ENCODE data around the gene R3HDM2.

R3HDM2 gene

DNA sequence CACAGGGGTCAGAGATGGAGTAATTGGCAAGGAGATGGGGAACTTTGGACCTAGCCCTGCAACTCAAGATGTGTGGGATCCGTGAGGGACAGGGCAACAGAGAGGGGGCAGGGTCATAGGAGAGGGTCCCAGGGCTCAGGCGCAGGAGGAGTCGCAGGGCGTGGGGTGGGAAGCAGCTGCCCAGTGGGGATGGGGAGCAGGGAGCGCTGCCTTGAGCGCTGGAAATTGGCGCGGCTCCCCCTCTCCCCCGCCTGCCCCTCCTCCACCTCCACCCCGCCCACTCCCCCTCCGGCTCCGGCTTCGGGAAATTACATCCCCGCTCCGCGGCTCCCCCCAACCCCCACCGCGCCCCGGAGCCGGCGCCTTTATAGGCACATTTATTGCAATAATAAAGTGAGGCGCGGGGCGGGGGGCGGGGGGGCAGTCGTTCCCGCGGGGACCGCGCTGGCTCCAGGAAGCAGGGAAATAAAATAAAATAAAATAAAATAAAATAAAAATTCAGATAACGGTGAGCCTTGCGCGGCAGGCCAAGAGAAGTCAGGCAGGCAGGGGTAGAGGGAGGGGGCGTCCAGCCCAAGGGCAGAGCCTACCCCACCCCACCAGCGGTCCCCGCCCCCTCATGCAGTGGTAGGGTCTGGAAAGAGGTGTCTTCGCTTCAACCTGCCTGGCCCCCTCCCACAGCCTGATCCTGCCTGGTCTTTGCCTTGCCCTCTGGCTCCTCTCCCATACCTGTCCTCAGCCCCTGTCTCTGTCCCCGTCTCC is 210.7 kb downstream of the R3HDM2 start:
- ATAC-seq (ENCODE audit: insufficient read depth, low read depth) = no peak
- no peaks in the 10 kb centered on the region for H3K4me1 ChIP-seq (ENCODE audit: insufficient read depth, low read length)
- H3K79me2 ChIP-seq (ENCODE audit: insufficient read depth, low read length) = no peaks in the 10 kb centered on the region
- no peak overlapping the region for H3K9ac ChIP-seq (ENCODE audit: low read depth, low read length)
- H4K20me1 ChIP-seq (ENCODE audit: insufficient read depth, low read length) = peaks cover 13% of the 10 kb centered on the region; the same call in 1 of the 2 replicates
- no peak overlapping the region for H3K27ac ChIP-seq (ENCODE audit: low read length)
- no peak overlapping the region for H3K4me2 ChIP-seq (ENCODE audit: insufficient read depth, low read length)
- H3K27me3 ChIP-seq (ENCODE audit: insufficient read depth, low read length, poor library complexity) = peaks cover 43% of the 10 kb centered on the region
- H3K36me3 ChIP-seq (ENCODE audit: insufficient read depth, low read length) = no peaks in the 10 kb centered on the region
- TF ChIP-seq, protein P1, sequence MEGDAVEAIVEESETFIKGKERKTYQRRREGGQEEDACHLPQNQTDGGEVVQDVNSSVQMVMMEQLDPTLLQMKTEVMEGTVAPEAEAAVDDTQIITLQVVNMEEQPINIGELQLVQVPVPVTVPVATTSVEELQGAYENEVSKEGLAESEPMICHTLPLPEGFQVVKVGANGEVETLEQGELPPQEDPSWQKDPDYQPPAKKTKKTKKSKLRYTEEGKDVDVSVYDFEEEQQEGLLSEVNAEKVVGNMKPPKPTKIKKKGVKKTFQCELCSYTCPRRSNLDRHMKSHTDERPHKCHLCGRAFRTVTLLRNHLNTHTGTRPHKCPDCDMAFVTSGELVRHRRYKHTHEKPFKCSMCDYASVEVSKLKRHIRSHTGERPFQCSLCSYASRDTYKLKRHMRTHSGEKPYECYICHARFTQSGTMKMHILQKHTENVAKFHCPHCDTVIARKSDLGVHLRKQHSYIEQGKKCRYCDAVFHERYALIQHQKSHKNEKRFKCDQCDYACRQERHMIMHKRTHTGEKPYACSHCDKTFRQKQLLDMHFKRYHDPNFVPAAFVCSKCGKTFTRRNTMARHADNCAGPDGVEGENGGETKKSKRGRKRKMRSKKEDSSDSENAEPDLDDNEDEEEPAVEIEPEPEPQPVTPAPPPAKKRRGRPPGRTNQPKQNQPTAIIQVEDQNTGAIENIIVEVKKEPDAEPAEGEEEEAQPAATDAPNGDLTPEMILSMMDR (IDR thresholded peaks at IDR 0.05; ENCODE audit: borderline replicate concordance, extremely low read depth, low read length, poor library complexity, severe bottlenecking) = no peak
- no peak for TF ChIP-seq EZH2 (IDR thresholded peaks at IDR 0.05; ENCODE audit: borderline replicate concordance, low read depth, low read length, severe bottlenecking)
- no peak overlapping the region for H2AFZ ChIP-seq (ENCODE audit: low read depth, low read length)
- no peaks in the 10 kb centered on the region for H3K9me3 ChIP-seq (ENCODE audit: insufficient read depth, low read length, severe bottlenecking)
- DNase-seq = no peak
- H3K4me3 ChIP-seq (ENCODE audit: low read depth in 1 of 2, low read length in 2 of 2) = no peak overlapping the region

- H3K9me3 ChIP-seq (ENCODE audit: insufficient read depth, low read length, severe bottlenecking) = no peaks in the 10 kb centered on the region
- H3K9ac ChIP-seq (ENCODE audit: low read depth, low read length) = no peak overlapping the region
- DNase-seq (no peak), ATAC-seq (ENCODE audit: insufficient read depth, low read depth) (no peak)
- H3K4me1 ChIP-seq (ENCODE audit: insufficient read depth, low read length) = no peaks in the 10 kb centered on the region; the same call in 1 of the 2 replicates
- TF ChIP-seq EZH2 (IDR thresholded peaks at IDR 0.05; ENCODE audit: borderline replicate concordance, low read depth, low read length, severe bottlenecking) = no peak
- TF ChIP-seq, protein P1 (IDR thresholded peaks at IDR 0.05; ENCODE audit: borderline replicate concordance, extremely low read depth, low read length, poor library complexity, severe bottlenecking) = no peak
- H3K4me2 ChIP-seq (ENCODE audit: insufficient read depth, low read length) = no peak overlapping the region
- H3K27me3 ChIP-seq (ENCODE audit: insufficient read depth, low read length, poor library complexity) = peaks cover 49% of the 10 kb centered on the region
- no peaks in the 10 kb centered on the region for H3K36me3 ChIP-seq (ENCODE audit: insufficient read depth, low read length)
- no peak overlapping the region for H3K27ac ChIP-seq (ENCODE audit: low read length)
- H4K20me1 ChIP-seq (ENCODE audit: insufficient read depth, low read length) = peaks cover 11% of the 10 kb centered on the region; the same call in 1 of the 2 replicates
- H3K4me3 ChIP-seq (ENCODE audit: low read depth in 1 of 2, low read length in 2 of 2) = no peak overlapping the region
- H3K79me2 ChIP-seq (ENCODE audit: insufficient read depth, low read length) = no peaks in the 10 kb centered on the region
- no peak overlapping the region for H2AFZ ChIP-seq (ENCODE audit: low read depth, low read length)
Measured at GRCh38 chr12:57219205-57219992, 211.4 kb downstream of the R3HDM2 start.

- H3K9me3 ChIP-seq (ENCODE audit: insufficient read depth, low read length, severe bottlenecking) = no peaks in the 10 kb centered on the region
- H3K4me2 ChIP-seq (ENCODE audit: insufficient read depth, low read length) = no peak overlapping the region
Measured at GRCh38 chr12:57218030-57218853, 212.6 kb downstream of the R3HDM2 start.

More at GRCh38 chr12:57218030-57218853, 212.6 kb downstream of the R3HDM2 start:
- ATAC-seq (ENCODE audit: insufficient read depth, low read depth) (no peak), DNase-seq (no peak)
- H3K36me3 ChIP-seq (ENCODE audit: insufficient read depth, low read length) = no peaks in the 10 kb centered on the region
- peaks cover 50% of the 10 kb centered on the region for H3K27me3 ChIP-seq (ENCODE audit: insufficient read depth, low read length, poor library complexity)
- no peak overlapping the region for H3K9ac ChIP-seq (ENCODE audit: low read depth, low read length)
- H2AFZ ChIP-seq (ENCODE audit: low read depth, low read length) = no peak overlapping the region
- peaks cover 8% of the 10 kb centered on the region; the same call in 1 of the 2 replicates for H4K20me1 ChIP-seq (ENCODE audit: insufficient read depth, low read length)
- TF ChIP-seq EZH2 (IDR thresholded peaks at IDR 0.05; ENCODE audit: borderline replicate concordance, low read depth, low read length, severe bottlenecking) = no peak
- TF ChIP-seq, protein P1 (IDR thresholded peaks at IDR 0.05; ENCODE audit: borderline replicate concordance, extremely low read depth, low read length, poor library complexity, severe bottlenecking) = no peak
- H3K27ac ChIP-seq (ENCODE audit: low read length) = no peak overlapping the region
- peaks cover 10% of the 10 kb centered on the region for H3K4me1 ChIP-seq (ENCODE audit: insufficient read depth, low read length)
- H3K4me3 ChIP-seq (ENCODE audit: low read depth in 1 of 2, low read length in 2 of 2) = no peak overlapping the region
- H3K79me2 ChIP-seq (ENCODE audit: insufficient read depth, low read length) = no peaks in the 10 kb centered on the region
